NCI-H226 (cell line): ENCODE results near the gene ZBTB38.

ENCODE experiments used
- DNase-seq: peaks from one replicate; pipeline ENCODE4 v3.0.0-alpha.2; 2015

ZBTB38 gene

DNA sequence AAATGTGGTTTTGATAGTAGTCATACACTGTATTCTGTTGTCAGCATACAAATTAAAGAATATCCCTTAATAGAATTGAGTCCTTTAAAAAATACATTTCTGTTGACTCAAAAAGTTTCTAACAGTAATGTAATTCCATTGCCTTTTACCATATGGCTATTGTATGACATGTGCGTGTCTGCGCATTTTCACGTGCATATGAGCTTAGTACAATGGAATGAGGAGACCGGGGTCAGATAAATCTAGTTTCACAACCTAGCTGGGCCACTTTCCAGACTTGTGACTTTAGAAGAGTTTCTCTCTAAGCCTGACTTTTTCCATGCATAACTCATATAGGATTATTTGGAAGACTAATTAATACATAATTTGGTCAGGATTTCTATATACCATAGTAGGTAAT, 38.7 kb downstream of the ZBTB38 start:
- peak; percentile 85 for DNase-seq

DNA sequence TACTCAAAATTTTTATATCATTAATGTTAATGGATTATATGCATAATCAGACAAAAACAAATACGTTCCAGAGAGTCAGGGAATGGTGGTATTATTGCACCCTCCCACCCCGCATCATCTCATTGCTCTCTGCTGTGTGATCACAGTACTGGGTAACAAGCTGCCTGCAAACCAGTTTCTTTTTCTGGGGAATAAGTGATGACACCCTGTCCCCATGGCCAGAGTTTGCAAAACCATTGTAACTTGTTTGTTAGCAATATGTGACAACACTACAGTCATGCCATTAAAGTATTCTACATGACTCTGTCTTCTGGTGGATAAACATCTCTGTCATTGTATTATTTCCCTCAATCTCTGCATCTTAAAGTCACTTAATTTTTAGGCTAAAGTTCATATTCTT, 39.5 kb downstream of the ZBTB38 start:
- no peak for DNase-seq

DNA sequence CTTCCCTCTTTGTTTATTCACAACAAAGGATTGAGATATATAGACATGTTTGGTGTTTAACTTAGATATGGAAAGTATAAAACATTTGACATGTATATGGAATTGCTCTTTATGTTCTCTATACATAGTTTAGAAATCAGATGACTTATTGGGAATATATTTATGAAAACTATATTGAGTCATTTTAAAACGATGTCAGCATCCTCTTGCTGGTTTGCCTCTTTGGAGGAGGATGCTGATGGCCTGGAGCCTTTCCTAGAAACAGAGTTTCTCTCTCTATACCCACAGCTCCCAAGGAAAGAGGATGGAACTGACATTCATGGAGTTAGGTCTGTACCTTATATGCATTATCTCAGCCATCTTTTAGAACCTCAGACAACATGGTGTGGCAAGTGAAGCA, 40.3 kb downstream of the ZBTB38 start:
- DNase-seq: no peak

DNA sequence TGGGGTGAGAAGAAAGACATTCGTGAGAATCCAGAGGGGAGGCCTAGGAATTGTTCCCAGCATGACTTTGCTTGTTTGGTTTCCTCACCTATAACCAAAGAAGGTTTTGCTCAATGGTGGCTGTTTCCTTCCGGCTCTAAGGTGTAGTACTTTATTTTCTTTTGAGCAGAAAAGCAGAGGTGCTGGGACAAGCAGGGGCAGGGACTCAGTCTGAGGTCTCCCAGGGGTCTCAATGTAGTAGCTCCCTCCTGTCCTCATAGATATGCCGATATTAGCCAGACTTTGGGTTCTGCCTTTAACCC, 41.6 kb downstream of the ZBTB38 start:
- DNase-seq: no peak

DNA sequence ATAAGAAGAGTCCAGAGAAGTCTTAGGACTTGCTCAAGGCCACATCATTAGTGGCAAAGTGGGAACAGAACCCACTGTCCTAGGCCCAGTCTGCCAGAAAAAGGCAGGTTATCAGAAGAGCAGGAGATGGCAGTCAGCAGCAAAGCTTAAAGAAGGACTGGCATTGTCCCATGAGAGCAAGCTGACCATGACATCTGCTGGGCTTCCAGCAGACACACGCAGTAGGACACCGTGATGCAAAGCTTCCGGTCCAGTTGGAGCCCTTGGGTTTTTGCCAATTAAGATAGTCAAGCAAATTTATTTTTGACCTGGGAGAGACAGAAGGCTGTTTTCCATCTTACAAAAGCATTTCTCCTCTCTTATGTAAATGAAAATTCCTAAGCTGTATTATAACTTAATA, 42.1 kb downstream of the ZBTB38 start:
- DNase-seq: no peak

DNA sequence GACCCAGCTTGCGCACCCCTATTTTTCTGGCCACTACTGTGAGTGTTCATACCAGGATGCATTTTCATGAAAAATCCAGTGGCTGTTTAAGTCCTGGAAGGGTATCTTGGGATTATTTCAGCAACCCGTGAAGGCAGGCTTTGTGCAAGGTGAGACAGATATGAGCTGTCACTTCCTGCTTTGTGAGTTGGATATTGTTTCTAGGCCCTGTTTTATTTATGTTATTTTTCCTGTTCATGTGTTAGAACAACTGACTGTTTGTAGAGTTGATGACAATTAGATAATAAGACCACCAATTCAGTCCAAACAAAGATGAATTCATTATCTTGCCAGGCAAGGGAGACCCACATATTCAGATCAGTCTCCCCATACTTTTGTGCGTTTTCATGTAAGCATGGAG, 42.5 kb downstream of the ZBTB38 start:
- DNase-seq: no peak

DNA sequence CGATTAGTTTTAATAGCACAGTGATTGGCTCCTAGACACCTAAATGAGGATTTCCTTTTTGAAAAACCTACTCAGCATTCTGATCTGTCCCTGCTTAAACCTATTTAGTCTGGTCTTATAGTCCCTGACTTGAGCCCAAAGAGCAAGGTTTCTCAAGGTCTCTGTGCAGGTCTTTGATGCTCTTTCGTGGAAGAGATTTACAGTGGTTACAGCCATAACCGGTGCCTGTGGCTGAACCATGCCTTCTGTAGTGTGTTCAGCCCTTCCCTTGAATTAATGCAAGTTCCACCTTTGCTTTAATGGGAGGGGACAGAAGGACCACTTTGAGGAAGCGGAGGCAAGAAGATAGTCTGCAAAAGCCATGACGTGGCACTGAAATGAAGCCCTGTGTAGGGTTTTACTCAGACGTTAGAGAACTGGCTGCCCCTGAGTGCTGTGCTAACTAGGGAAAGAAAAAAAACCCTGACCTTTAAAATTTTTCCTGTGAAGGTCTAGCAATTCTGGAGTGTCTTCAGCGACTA, 43.0 kb downstream of the ZBTB38 start:
- no peak for DNase-seq

DNA sequence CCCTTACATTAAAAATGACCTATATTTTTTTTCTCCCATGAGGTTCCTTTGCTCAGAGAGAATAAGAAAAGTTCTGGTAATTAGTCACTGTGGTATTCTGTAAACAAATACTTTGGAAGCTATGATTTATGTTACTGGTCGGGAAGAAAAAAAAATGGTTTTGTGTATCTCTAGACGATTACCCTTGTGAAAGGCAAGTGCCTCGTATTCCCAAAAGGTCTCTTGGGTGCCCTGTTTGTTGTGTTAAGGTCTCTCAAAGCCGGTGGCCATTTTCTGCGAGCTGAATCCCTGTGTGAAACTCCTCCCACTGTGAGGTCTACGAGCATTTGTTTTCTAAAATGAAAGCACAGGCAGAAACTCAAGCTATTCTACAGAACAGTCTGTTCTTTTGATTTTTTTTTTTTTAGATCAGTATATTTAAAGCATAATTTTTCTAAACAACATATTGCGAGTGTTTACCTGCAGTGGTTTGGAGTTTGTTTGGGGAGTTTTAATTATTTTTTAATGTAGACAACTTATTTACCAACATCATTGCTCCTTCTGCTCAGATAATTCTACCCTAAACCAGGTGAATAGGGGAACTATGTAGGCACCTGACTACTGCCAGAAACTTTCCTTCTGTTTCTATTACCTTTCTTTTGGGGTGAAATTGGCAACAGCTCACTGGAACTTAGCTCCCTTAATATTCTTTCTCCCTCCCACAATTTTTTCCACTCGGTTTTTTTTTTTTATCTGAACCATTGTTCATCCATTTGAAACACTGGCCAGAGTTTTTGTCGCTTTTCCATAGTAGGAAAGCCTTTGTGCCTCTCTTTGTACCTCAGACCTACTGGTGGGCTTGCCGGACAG, 44.0 kb downstream of the ZBTB38 start:
- peak; percentile 36 for DNase-seq

DNA sequence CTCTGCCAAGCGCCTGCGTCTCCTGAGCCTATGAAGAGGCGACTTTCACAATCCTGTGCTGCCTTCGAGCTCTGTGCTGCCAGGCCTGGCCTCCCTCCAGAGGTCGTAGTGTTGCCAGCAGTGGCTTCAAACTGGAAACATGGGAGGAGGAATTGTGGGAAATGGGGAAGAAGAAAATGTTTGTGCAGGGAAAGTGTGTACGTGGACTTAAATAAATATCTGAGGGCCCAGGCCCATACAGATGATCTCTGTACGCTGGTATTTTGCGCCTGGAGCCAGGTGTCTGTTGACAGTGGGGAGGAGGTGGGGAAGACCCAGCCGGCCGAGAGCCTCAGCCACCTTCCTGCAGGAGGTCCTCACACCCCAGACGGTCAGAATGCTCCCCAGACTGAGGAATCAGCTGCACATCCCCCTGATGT, 44.6 kb downstream of the ZBTB38 start:
- DNase-seq: peak; percentile 58

DNA sequence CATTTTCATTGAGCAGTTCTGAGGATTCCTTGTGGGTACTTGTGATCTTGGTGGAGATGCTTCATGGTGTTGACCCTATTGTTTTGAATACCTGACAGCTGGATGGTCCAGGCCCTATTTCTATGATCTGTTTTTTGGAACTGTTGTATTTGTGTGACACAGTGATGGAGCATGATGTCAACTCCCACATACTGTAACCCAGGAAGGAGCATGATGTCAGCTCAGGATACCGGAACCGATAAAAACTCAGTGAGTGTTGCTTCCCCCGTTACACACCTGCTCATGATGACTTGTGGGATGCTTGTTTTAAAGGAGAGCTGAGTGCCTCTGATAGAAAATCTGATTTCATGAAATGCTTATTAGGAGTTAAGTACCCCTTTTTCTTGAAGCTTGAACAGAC, 45.1 kb downstream of the ZBTB38 start:
- no peak for DNase-seq

DNA sequence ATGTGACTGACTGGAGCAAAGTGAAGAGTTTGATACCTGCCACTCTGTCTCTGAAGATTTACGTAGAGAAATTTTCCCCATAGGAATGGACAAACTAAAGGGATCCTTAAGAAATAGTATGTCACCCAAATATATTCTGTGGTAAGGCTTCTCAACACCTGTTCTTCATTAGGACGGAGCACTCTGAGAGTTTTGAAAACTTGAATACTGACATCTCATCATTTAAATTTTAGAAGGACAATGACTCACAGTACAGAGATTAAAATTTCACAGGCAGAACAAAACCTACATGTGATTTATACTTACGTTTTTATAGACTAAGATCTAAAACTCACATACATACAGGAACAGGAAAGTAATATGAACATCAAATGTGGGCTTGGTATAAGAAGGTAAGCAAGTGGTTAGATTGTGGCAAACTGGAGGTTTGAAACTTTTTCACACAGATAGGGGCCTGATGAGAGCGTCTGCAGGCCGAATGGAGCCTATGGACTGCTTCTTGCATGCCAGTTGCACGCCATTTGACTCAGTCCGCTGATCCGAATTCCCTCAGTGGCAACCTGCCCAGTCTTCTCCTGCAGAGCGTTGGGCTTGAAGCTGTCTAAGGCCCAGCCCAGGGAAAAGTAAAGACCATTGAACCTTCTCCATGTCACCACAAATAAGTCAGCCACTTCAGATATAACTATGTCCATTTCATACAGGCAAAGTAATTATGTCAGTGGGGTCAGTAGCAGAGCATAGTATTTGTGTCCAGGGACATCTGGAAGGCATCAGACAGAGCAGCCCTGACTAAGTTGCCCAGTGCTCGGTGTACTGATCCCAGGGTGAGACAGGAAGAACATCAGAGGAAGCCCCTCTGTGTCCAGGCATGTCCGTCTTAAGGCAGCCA, 45.7 kb downstream of the ZBTB38 start:
- no peak for DNase-seq

DNA sequence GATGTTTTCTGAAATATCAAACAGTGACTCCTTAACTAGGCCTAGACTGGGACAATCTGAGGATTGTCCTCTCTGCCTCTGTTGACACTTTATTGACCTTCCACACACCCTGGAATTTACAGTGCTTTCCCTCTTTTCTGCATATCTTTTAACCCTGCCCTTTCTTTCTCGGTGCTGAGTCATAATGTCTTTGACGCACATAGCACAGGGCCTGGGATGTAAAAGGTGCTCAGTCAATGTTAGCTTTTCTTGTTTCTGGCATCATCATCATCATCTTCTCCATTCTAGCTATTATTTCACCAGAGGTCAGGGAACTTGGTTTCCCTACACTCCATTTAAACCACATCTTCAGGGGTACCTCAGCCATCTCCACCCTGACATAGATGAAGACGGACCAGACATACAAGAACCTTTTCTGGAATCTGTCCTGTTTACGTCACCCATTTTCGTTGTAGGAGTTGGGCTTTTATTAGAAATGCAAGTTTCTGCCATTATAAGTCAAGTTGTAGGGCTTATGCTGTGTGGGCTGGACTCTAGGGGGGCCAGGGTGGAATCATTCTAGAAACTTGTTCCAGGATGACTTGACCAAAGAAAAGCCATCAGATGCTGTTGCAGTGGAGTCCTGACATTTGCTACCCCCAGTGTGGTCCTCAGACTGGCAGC, 46.6 kb downstream of the ZBTB38 start:
- DNase-seq: no peak

DNA sequence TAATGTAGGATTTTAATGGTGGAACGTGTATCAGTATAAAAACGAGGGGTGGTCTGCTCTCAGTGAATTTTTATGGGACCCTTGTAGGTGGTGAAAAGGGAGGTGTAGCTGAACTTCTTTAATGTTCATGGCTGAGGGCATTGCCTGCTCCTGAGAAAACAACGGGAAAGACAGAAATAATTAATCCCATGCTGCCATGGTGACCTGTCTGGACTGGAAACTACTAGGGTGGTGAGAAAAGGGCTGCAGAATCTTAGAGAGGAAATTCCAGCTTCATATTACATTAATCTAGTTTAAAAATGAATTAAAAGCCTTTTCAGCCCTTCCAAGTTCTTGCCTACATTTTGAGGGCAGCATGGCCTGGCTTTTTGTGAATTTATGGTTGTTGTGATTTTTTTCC, 47.6 kb downstream of the ZBTB38 start:
- no peak for DNase-seq
